NCI-H1436 (cell line): ENCODE measurements around the gene TNFSF11.
"Not testable (repeated sequence)": the region's sequence is repeated elsewhere in the genome, so short reads cannot be mapped to it uniquely, and the experiment has no call there.

Experiments
- DNase-seq: peaks from one replicate; lab custom pipeline; 2025; lab: John Stamatoyannopoulos, UW

Gene TNFSF11

GRCh38 chr13:42574011-42574410 lies at the start of gene TNFSF11:
Gene TNFSF11, plus strand, starts transcription at chr13:42574152. Its CDS starts 152 bp downstream, at chr13:42574304.
- no peak for DNase-seq

GRCh38 chr13:42524487-42525034 lies 49.4 kb upstream of the TNFSF11 start:
- no peak for DNase-seq

GRCh38 chr13:42525035-42525504 lies 48.9 kb upstream of the TNFSF11 start:
- no peak for DNase-seq

- DNase-seq = no peak
Measured at GRCh38 chr13:42526276-42526675, 47.7 kb upstream of the TNFSF11 start.

GRCh38 chr13:42526804-42527203 lies 47.1 kb upstream of the TNFSF11 start:
- no peak for DNase-seq

GRCh38 chr13:42532561-42533335 lies 41.2 kb upstream of the TNFSF11 start:
- DNase-seq = no peak

GRCh38 chr13:42533336-42533591 lies 40.7 kb upstream of the TNFSF11 start:
- DNase-seq = no peak

- DNase-seq = no peak
Measured at GRCh38 chr13:42534785-42535184, 39.2 kb upstream of the TNFSF11 start.

- DNase-seq = no peak
Measured at GRCh38 chr13:42538996-42539395, 35.0 kb upstream of the TNFSF11 start.

- DNase-seq = no peak
Measured at GRCh38 chr13:42539670-42540069, 34.3 kb upstream of the TNFSF11 start.

GRCh38 chr13:42543215-42543797 lies 30.6 kb upstream of the TNFSF11 start:
- no peak for DNase-seq

- DNase-seq = no peak
Measured at GRCh38 chr13:42544246-42544926, 29.6 kb upstream of the TNFSF11 start.

GRCh38 chr13:42545842-42546241 lies 28.1 kb upstream of the TNFSF11 start:
- DNase-seq = no peak

GRCh38 chr13:42547612-42548011 lies 26.3 kb upstream of the TNFSF11 start:
- DNase-seq = no peak

- no peak for DNase-seq
Measured at GRCh38 chr13:42548731-42549551, 25.0 kb upstream of the TNFSF11 start.

GRCh38 chr13:42549552-42549936 lies 24.4 kb upstream of the TNFSF11 start:
- DNase-seq = no peak

GRCh38 chr13:42551611-42552010 lies 22.3 kb upstream of the TNFSF11 start:
- DNase-seq = no peak

- no peak for DNase-seq
Measured at GRCh38 chr13:42553098-42554046, 20.6 kb upstream of the TNFSF11 start.

GRCh38 chr13:42559057-42559456 lies 14.9 kb upstream of the TNFSF11 start:
- no peak for DNase-seq

GRCh38 chr13:42559573-42560218 lies 14.3 kb upstream of the TNFSF11 start:
- not testable (repeated sequence) for DNase-seq
